ENCODE measurements around the gene KCNMB2.

Gene KCNMB2

DNA sequence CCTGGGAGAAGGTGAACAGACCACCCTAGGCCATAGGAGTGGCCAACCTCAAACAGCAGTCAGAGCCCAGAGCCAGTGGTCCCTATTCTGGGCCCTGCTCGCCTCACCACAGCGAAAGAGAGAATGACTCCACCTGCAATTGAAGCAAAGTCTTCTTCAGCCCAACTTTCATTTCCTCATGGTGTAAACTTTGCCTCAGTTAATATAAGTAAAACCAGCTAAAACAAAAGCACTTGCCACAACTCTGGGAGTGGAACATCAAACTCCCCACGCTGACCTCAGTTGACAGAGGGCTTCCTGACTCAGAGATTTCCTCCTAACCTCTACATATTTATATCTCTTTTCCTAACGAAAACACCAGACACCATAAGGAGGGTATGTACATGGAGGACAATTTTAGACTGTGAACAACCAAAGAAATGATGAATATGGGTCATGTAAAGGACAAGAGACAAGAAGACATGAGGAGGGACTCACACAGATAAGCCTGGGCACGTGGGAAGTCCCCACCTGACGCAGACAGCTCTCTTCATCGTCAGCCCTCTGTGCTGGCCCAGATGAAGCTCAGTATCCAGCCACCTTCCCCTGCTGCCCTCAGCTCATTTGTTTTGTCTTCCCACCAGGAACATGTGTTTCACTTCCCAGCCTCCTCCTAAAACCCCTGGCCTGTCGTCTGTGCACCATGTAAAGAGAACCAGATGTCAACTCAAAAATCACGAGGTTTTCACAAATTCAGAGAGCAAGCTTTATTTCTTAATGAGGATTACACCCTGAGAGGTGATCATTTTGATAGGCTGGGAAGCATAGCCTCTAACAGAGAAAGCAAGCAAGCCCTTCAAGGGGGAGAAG is 140.9 kb downstream of the KCNMB2 start:
- DNase-seq (ENCODE audit: extremely low read depth, low read depth), result peak; percentile 20
- no peak for TF ChIP-seq CTCF (IDR thresholded peaks at IDR 0.05; ENCODE audit: low read depth, low read length, missing control alignments)
- H3K4me3 ChIP-seq (replicated peaks; ENCODE audit: low read depth, low read length), result no peak overlapping the region

DNA sequence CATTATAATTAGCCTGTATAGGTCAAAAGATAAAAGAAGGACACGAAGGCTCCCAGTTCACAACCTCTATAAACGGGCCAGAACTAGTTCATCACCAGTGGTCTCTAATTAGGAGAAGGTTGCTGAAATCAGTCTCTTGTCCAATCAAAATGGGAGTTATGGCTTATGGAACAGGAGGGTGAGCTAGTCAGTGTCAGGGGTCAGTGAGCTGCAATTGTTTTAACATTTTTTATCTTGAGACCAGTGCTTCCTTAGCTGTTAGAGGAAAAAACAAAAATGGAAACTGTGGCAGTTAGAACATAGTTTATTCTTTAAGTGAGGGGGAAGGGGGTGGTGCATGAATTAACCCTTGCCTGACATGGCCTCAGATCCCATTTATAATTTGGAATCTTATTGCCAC is 141.7 kb downstream of the KCNMB2 start:
- no peak for DNase-seq (ENCODE audit: extremely low read depth, low read depth)
- no peak overlapping the region for H3K4me3 ChIP-seq (replicated peaks; ENCODE audit: low read depth, low read length)
- TF ChIP-seq CTCF (IDR thresholded peaks at IDR 0.05; ENCODE audit: low read depth, low read length, missing control alignments), result no peak

DNA sequence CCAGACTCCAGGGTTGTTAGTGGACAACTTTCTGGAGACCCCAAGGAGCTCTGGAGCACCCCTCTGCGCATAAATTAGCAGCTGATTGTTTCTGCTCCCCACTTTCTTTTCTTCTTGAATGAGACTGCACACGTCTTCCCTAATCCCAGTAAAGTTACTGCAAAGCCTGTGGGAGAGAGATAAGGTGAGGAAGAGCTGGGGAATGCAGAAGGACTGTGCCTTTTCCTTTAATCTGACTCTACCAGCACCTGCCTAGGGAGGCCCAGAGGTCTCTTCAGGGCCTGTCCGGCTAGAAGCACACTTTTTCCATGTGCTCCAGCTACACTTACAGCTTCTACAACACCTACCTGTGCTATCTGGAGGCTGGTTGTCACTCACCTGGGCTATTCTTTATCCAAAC is 143.8 kb downstream of the KCNMB2 start:
- H3K4me3 ChIP-seq (replicated peaks; ENCODE audit: low read depth, low read length), result no peak overlapping the region
- no peak for TF ChIP-seq CTCF (IDR thresholded peaks at IDR 0.05; ENCODE audit: low read depth, low read length, missing control alignments)
- no peak for DNase-seq (ENCODE audit: extremely low read depth, low read depth)

DNA sequence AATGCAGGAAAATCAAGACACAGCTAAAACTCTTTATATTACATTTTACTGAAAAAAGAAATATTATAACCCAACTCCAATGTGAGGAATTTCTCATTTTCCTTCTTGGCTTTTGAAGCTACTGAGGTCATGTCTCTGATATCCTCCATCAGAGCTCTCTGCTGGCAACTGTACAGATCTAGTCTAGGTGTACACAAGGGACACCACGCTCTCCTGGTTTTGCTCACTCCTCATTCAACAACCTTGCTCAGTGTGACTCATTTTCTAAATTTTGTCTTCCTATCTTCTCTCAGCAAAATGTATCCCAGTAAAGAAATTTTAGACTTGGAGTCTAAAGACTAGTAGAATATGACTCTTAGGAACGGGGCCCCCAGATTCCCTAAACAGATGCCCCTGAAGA is 144.3 kb downstream of the KCNMB2 start:
- H3K4me3 ChIP-seq (replicated peaks; ENCODE audit: low read depth, low read length), result no peak overlapping the region
- no peak for DNase-seq (ENCODE audit: extremely low read depth, low read depth)
- no peak for TF ChIP-seq CTCF (IDR thresholded peaks at IDR 0.05; ENCODE audit: low read depth, low read length, missing control alignments)

GRCh38 chr3:178684881-178685590 is 148.8 kb downstream of the KCNMB2 start:
- DNase-seq (ENCODE audit: extremely low read depth, low read depth), result no peak
- H3K4me3 ChIP-seq (replicated peaks; ENCODE audit: low read depth, low read length), result no peak overlapping the region
- no peak for TF ChIP-seq CTCF (IDR thresholded peaks at IDR 0.05; ENCODE audit: low read depth, low read length, missing control alignments)

GRCh38 chr3:178685591-178685906 is 149.3 kb downstream of the KCNMB2 start:
- no peak for DNase-seq (ENCODE audit: extremely low read depth, low read depth)
- no peak for TF ChIP-seq CTCF (IDR thresholded peaks at IDR 0.05; ENCODE audit: low read depth, low read length, missing control alignments)
- no peak overlapping the region for H3K4me3 ChIP-seq (replicated peaks; ENCODE audit: low read depth, low read length)
